Stimulated activated CD8-positive, alpha-beta memory T cell treated with anti-CD3 and anti-CD28 coated beads, Interleukin-7, amount 100 ng/mL, for 24 hours (primary cell): ENCODE measurements around the gene GSTM4.
A peak's percentile ranks its signal among the peaks of the same experiment; 100 is the strongest.
"Not testable (repeated sequence)": the region's sequence is repeated elsewhere in the genome, so short reads cannot be mapped to it uniquely, and the experiment has no call there.

Experiments
- DNase-seq: peaks from one replicate; pipeline ENCODE4 v3.0.0-alpha.2; 2020; ENCODE audit warnings: low read depth

Gene GSTM4

GRCh38 chr1:109637446-109637845 is 18.5 kb upstream of the GSTM4 start:
- DNase-seq: no peak

- DNase-seq: no peak
Observed at GRCh38 chr1:109639063-109639840, 16.6 kb upstream of the GSTM4 start.

GRCh38 chr1:109639841-109640184 is 16.1 kb upstream of the GSTM4 start:
- DNase-seq: no peak

GRCh38 chr1:109640285-109640865 is 15.5 kb upstream of the GSTM4 start:
- peak; percentile 94 for DNase-seq

GRCh38 chr1:109641078-109641740 is 14.7 kb upstream of the GSTM4 start:
- DNase-seq: no peak

GRCh38 chr1:109641861-109642260 is 14.0 kb upstream of the GSTM4 start:
- no peak for DNase-seq

GRCh38 chr1:109642626-109643025 is 13.3 kb upstream of the GSTM4 start:
- no peak for DNase-seq

- peak; percentile 88 for DNase-seq
Observed at GRCh38 chr1:109643385-109644230, 12.3 kb upstream of the GSTM4 start.

GRCh38 chr1:109644670-109645069 is 11.2 kb upstream of the GSTM4 start:
- no peak for DNase-seq

GRCh38 chr1:109649491-109649914 is 6.4 kb upstream of the GSTM4 start:
- DNase-seq: no peak

GRCh38 chr1:109650609-109651008 is 5.3 kb upstream of the GSTM4 start:
- no peak for DNase-seq

- no peak for DNase-seq
Observed at GRCh38 chr1:109652402-109652801, 3.5 kb upstream of the GSTM4 start.

- no peak for DNase-seq
Observed at GRCh38 chr1:109653306-109653705, 2.6 kb upstream of the GSTM4 start.

- DNase-seq: no peak
Observed at GRCh38 chr1:109654519-109654918, 1.4 kb upstream of the GSTM4 start.

GRCh38 chr1:109657395-109657794 is 1.5 kb downstream of the GSTM4 start:
- DNase-seq: no peak

GRCh38 chr1:109657970-109658369 is 2.1 kb downstream of the GSTM4 start:
- no peak for DNase-seq

GRCh38 chr1:109658533-109659042 is 2.7 kb downstream of the GSTM4 start:
- DNase-seq: no peak

- DNase-seq: no peak
Observed at GRCh38 chr1:109659145-109659544, 3.2 kb downstream of the GSTM4 start.

GRCh38 chr1:109659997-109660690 is 4.2 kb downstream of the GSTM4 start:
- DNase-seq: no peak

- DNase-seq: not testable (repeated sequence)
Observed at GRCh38 chr1:109660691-109661026, 4.8 kb downstream of the GSTM4 start.

- DNase-seq: no peak
Observed at GRCh38 chr1:109661391-109661790, 5.5 kb downstream of the GSTM4 start.

- no peak for DNase-seq
Observed at GRCh38 chr1:109664671-109665070, 8.8 kb downstream of the GSTM4 start.
